Stimulated activated CD8-positive, alpha-beta memory T cell treated with anti-CD3 and anti-CD28 coated beads, Interleukin-4, amount 100 ng/mL, for 24 hours (primary cell): ENCODE data around the gene NOMO2.
"Not testable (repeated sequence)": the region's sequence is repeated elsewhere in the genome, so short reads cannot be mapped to it uniquely, and the experiment has no call there.

ENCODE experiments used
- DNase-seq: peaks from one replicate; pipeline ENCODE4 v3.0.0-alpha.2; 2020; ENCODE audit warnings: low read depth

Gene NOMO2

GRCh38 chr16:18561727-18562314, at the start of gene NOMO2:
NOMO2 (minus strand) TSS chr16:18562097; CDS start chr16:18562040, 57 bp downstream.
- peak; percentile 79 for DNase-seq

- not testable (repeated sequence) for DNase-seq
Measured at GRCh38 chr16:18610147-18610803, 48.4 kb upstream of the NOMO2 start.

DNA sequence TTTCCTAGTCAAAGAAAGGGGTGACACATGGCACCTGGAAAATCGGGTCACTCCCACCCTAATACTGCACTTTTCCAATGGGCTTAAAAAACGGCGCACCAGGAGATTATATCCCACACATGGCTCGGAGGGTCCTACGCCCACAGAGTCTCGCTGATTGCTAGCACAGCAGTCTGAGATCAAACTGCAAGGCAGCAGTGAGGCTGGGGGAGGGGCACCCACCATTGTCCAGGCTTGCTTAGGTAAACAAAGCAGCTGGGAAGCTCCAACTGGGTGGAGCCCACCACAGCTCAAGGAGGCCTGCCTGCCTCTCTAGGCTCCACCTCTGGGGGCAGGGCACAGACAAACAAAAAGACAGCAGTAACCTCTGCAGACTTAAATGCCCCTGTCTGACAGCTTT, 46.4 kb upstream of the NOMO2 start:
- DNase-seq: not testable (repeated sequence)

DNA sequence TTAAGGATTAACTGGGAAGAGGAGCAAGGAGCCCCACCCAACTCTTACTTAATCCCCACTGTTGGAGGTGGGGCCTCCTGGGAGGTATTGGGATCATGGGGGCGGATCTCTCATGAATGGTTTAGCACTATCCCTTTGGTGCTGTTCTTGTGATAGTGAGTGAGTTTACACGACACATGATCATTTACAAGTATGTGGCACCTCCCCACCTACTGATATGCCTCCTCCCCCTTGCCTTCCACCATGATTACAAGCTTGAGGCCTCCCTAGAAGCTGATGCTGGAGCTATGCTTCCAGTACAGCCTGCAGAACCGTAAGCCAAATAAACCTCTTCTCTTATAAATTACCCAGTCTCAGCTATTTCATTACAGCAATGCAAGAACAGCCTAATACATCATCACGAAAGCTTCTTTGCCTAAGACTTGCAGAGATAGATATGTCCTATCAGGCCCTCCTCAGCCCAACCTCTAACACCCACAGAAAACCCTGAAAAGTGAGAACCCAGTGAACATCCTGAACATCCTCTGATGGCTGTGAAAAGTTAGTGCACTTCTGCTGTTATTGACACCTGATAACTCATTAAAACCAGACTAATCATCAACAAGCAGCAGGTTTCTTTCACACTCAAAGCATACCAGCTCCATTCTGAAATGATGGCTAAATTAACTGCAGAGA, 41.8 kb upstream of the NOMO2 start:
- DNase-seq: not testable (repeated sequence)

GRCh38 chr16:18598582-18598981, 36.7 kb upstream of the NOMO2 start:
- not testable (repeated sequence) for DNase-seq

GRCh38 chr16:18597734-18598133, 35.8 kb upstream of the NOMO2 start:
- DNase-seq: not testable (repeated sequence)

GRCh38 chr16:18597319-18597718, 35.4 kb upstream of the NOMO2 start:
- not testable (repeated sequence) for DNase-seq

DNA sequence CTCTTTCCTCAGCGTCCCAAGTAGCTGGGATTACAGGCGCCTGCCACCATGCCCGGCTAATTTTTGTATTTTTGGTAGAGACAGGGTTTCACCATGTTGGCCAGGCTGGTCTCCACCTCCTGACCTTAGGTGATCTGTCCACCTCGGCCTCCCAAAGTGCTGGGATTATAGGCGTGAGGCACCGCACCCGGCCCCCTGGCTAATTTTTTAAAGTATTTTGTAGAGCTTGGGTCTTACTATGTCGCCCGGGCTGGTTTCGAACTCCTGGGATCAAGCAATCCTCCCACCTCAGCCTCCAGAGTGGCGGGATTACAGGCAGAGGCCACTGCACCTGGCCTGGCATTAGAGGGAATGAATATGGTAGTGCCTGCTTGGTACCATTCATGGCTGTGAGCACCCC, 33.9 kb upstream of the NOMO2 start:
- DNase-seq: not testable (repeated sequence)

DNA sequence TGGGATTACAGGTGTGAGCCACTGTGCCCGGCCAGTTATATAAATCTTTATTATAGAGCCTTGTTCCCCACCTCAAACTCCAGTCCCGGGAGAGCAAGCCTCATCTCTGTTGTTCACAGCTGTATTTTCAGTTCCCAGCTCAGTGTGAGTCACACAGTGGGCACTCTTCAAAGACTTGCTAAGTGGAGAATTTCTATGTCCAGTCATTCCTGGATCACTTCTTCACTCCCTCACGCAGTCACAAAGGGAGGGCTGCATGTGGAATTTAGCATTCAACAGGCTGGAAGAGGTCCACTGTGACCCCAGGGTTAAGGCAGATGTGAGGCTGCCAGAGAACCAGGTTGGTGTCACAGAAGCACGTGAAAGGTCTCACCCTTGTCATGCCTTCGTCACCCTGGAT, 33.0 kb upstream of the NOMO2 start:
- not testable (repeated sequence) for DNase-seq

GRCh38 chr16:18593904-18594303, 32.0 kb upstream of the NOMO2 start:
- DNase-seq: not testable (repeated sequence)

DNA sequence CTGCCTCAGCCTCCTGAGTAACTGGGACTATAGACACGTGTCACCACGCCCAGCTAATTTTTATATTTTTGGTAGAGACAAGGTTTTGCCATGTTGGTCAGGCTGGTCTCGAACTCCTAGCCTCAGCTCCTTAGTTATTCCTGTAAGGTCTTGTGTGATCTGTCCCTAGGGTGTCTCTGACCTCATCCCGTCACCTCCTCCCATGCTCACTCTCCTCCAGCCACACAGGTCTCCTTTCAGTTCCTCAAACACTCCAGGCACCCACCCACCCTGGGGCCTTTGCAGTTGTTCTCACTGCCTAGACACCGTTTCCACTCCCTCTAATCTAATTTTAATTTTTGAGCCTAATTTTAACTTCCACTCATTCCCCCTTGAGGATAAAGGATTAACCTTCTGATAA, 31.1 kb upstream of the NOMO2 start:
- DNase-seq: not testable (repeated sequence)

- not testable (repeated sequence) for DNase-seq
Measured at GRCh38 chr16:18591908-18592307, 30.0 kb upstream of the NOMO2 start.

GRCh38 chr16:18591441-18591840, 29.5 kb upstream of the NOMO2 start:
- DNase-seq: not testable (repeated sequence)

DNA sequence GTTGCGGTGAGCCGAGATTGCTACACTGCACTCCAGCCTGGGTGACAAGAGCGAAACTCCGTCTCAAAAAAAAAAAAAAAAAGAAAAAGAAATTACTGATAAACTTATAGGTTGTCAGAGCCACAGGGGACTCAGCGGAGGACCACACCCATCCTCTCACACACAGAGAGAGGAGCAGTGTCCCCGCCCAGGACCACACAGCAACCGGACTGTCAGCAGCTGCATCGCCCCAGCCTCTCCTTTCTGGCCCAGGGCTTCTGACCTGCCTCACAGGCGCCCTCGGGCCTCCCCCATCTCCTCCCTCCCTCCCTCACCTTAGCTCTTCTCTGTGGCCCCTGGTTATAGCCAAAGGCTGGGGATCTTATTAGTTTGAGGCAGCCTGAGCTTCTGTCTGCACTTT, 27.9 kb upstream of the NOMO2 start:
- not testable (repeated sequence) for DNase-seq

DNA sequence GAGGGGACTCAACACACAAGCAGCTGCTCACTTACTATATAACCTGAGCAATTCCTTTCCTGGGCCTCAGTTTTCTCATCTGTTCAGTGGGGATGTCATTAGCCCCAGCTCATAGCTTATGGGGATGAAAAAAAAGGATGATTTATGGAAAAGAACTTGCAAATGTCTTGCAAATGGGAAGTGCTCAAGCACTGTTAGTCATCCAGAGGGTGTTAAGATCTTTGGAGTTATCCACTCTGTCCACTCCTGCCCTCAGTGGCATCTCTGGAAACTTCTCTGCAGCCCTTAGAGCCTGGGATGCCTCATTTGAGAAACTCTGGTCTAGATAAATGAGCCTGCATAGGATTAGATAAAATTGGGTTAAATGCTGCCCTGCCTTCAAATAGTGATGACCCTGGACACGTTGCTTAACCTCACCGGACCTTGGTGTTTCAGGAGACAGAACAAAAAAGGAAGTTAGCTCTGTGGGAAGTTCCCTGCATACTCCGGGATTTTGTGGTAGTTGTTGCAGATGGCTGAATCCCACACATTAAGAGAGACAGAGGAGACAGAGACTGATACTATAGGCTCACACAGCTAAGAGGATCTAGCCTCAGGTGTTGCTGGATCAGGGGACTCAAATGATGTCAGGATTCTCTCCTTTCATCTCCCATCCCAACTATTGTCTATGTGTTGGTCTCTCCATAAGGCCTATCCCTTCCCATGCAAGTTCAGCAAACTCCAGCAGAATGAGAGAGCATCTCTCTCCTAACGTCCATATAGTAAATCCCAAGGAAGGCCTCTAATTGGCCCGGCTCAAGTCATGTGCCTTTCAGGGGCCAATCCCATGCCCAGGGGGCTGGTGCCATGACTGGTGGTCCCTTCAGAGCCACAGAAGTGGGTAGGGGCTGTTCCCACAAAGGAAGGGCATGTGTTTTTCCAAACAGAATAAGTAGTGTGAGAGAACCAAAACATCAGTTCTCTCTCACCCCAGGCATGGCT, 25.0 kb upstream of the NOMO2 start:
- DNase-seq: not testable (repeated sequence)

DNA sequence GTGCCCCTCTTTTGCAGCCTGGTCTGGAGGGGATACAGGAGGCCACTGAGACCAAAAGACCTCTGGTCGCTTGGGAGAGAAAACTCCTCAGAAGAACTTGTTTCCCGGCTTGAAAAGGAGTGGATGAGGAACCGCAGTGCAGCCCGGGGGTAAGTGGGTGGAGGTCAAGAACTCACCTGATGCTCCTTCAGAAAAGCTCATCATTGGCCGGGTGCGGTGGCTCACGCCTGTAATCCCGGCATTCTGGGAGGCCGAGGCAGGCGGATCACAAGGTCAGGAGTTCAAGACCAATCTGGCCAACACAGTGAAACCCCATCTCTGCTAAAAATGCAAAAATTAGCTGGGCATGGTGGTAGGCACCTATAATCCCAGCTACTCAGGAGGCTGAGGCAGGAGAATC, 23.9 kb upstream of the NOMO2 start:
- not testable (repeated sequence) for DNase-seq

DNA sequence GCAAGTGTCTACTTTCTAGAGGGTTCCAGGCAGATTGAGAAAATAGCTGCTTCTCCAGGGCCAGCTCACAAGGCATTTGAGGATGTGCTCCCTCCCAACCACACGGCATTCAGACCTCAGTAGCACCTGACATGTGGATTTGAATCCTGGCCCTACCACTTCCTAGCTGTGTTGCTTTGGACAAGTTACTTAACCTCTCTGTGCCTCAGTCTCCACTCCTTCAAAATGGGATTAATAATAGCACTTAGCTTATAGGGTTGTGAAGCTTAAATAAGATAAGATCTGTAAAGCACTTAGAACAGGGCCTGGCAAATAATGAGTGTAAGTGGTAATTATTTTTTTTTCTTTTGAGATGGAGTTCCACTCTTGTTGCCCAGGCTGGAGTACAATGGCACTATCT, 21.0 kb upstream of the NOMO2 start:
- no peak for DNase-seq

DNA sequence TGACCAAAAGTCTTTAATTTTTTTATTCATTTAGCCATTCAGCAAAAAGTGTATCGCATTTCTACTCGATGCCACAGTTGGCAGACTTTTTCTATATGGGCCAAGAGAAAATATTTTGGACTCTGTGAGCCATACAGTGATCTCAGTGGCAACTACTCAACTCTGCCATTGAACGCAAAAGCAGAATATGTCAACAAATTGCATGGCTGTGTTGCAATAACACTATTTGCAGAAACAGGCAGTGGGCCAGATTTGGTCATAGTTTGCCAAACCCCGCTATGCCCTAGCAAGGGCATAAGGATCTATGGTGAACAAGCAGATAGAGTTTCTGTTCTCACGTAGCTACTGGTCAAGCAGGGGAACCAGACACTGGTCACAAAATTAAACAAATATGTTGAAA, 18.5 kb upstream of the NOMO2 start:
- not testable (repeated sequence) for DNase-seq

DNA sequence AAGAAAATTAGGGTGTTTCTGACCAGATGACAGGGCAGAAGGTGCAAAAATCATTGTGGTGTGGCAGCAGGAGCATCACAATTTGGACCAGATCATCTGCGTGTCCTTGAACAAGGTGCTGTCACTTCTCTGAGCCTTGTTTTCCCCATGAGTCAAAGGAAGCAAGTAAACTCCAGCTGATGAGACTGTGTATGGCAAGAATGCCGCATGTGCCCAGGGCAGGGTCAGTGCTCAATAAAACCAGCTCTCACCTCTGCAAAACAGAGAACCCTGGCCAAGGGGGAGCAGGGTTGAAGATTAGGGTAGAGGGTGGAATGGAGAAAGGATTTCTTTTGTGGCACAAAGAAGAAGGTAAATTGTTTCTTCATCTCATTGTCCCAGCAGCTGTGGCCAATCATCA, 17.4 kb upstream of the NOMO2 start:
- DNase-seq: not testable (repeated sequence)

DNA sequence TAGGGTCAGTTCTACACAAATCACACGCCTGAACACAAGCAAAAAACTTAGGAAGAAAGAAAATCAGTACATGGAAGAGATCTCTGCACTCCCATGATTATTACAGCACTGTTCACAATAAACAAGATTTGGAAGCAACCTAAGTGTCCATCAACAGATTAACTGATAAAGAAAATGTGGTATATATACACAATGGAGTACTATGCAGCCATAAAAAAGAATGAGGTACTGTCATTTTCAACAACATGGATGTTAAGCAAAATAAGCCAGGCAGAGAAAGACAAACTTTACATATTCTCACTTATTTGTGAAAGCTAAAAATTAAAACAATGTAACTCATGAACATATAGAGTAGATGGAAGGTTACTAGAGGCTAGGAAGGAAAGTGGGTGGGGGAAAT, 16.0 kb upstream of the NOMO2 start:
- not testable (repeated sequence) for DNase-seq

DNA sequence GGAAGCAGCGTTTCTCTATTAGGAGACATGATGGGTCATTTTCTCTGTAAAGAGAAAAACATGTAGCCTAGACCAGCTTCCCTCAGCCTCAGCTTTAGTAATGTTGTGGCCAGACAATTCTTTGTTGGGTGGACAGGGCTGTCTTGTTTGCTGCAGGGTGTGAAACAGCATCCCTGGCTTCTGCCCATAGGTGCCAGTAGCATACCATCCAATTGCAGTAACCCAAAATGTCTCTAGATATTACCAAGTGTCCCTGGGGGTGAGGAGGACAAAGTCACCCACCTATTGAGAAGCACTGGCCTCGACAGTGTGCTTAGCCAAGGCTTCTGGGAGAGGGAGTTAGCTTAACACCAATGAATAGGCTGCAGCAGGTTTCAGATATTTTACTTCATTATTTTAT, 14.0 kb upstream of the NOMO2 start:
- DNase-seq: not testable (repeated sequence)
